Measurements from ENCODE around the gene TMEM259. TPM values are rescaled to one million over a fixed set of nuclear protein-coding genes. Genes with fewer than 3 reads are reported as not detected.

Gene TMEM259
- total and polyA plus RNA-seq, 2 of the 13 experiments (the other 11 are each of a cell fraction or from before 2014, with no cell fraction given), result 64.7 to 164 TPM

GRCh38 chr19:1020868-1021425, at the start of gene TMEM259 (continued):
- TF ChIP-seq ATF3 (CRISPR knock-in tag; IDR thresholded peaks at IDR 0.05), result peak; percentile 32; the same call in 1 of the 2 replicates
- no peak for TF ChIP-seq ZNF317 (CRISPR knock-in tag; IDR thresholded peaks at IDR 0.05)
- TF ChIP-seq GTF2F1 (IDR thresholded peaks at IDR 0.05; ENCODE audit: low read length), result no peak
- TF ChIP-seq ZBTB20 (CRISPR knock-in tag; IDR thresholded peaks at IDR 0.05; ENCODE audit: borderline replicate concordance, low read depth), result no peak
- TF ChIP-seq ZNF232 (CRISPR knock-in tag; IDR thresholded peaks at IDR 0.05; ENCODE audit: borderline replicate concordance), result 0 out of 2 replicates have a peak, but pooled peaks have one; percentile 60
- TF ChIP-seq TFAP4 (IDR thresholded peaks at IDR 0.05; ENCODE audit: borderline replicate concordance, low read depth), result peak; percentile 45
- TF ChIP-seq DZIP1 (CRISPR knock-in tag; IDR thresholded peaks at IDR 0.05), result no peak
- TF ChIP-seq SUZ12 (IDR thresholded peaks at IDR 0.05; ENCODE audit: low read depth, low read length), result peak; percentile 85
- TF ChIP-seq ZNF441 (CRISPR knock-in tag; IDR thresholded peaks at IDR 0.05; ENCODE audit: borderline replicate concordance), result peak; percentile 36
- no peak for TF ChIP-seq TP53 (CRISPR knock-in tag; conservative IDR thresholded peaks at IDR 0.05)
- TF ChIP-seq ZNF788 (CRISPR knock-in tag; IDR thresholded peaks at IDR 0.05; ENCODE audit: borderline replicate concordance), result peak; percentile 29; the same call in 1 of the 2 replicates
- TF ChIP-seq ZBTB10 (CRISPR knock-in tag; IDR thresholded peaks at IDR 0.05; ENCODE audit: borderline replicate concordance), result no peak
- no peak for TF ChIP-seq ARID2 (CRISPR knock-in tag; IDR thresholded peaks at IDR 0.05; ENCODE audit: borderline replicate concordance)
- no peak for TF ChIP-seq ZNF614 (CRISPR knock-in tag; IDR thresholded peaks at IDR 0.05; ENCODE audit: borderline replicate concordance)
- TF ChIP-seq U2AF1 (optimal IDR thresholded peaks at IDR 0.05; ENCODE audit: low read depth, low read length), result peak; percentile 13
- peak; percentile 88 for TF ChIP-seq HNRNPLL (IDR thresholded peaks at IDR 0.05; ENCODE audit: low read depth, low read length, poor library complexity, severe bottlenecking)
- peak; percentile 45; the same call in 1 of the 2 replicates for TF ChIP-seq ZNF546 (CRISPR knock-in tag; conservative IDR thresholded peaks at IDR 0.05)
- no peak for TF ChIP-seq LRRFIP1 (CRISPR knock-in tag; conservative IDR thresholded peaks at IDR 0.05)
- peak; percentile 63 for TF ChIP-seq XRCC5 (optimal IDR thresholded peaks at IDR 0.05; ENCODE audit: low read length)
- TF ChIP-seq MXD3 (CRISPR knock-in tag; IDR thresholded peaks at IDR 0.05), result peak; percentile 66; the same call in 1 of the 2 replicates

Measured in HepG2 (cell line).